ENCODE results near the gene BIN1. TPM values are rescaled to one million over a fixed set of nuclear protein-coding genes. Genes with fewer than 3 reads are reported as not detected.
A peak's percentile ranks its signal among the peaks of the same experiment; 100 is the strongest.
"Not testable (repeated sequence)": the region's sequence is repeated elsewhere in the genome, so short reads cannot be mapped to it uniquely, and the experiment has no call there.

Gene BIN1
- polyA plus RNA-seq, 4 donors: 6.7 to 54.3 (median 28.7) TPM

DNA sequence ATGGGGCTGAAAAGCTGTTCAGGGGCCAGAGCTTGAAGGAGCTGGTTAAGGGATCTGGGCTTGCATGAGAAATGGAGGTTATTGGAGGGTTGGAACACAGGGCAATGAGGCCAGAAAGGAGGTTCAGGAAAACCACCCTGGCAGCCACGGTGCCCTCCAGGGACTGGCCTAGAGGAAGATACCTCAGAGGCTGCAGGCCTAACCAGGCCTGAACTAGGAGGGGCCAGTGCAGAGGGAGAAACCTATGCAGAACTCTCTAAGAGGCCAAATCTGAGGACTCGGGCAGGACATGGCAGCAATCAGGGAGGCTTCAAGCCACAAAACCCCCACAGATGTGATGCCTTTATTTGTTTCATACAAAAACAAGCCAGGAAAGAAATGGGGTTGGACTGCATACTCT is 66.8 kb downstream of the BIN1 start:
- H3K27me3 ChIP-seq (ENCODE audit: control insufficient read depth in 3 of 3, insufficient read depth in 3 of 3, low read length in 3 of 3): no peaks in the 10 kb centered on the region
- H3K4me3 ChIP-seq (ENCODE audit: low read depth in 1 of 3, low read length in 3 of 3): no peak overlapping the region
- no peak for FAIRE-seq
- no peak for DNase-seq
- no peak overlapping the region for H3K27ac ChIP-seq (ENCODE audit: low read depth in 1 of 3, low read length in 2 of 3)
- H3K4me1 ChIP-seq (ENCODE audit: control insufficient read depth in 3 of 3, insufficient read depth in 2 of 3, low read depth in 1 of 3, low read length in 2 of 3): peaks cover 0 to 5% (median 0%) of the 10 kb centered on the region in 3 donors
- H3K36me3 ChIP-seq (ENCODE audit: control insufficient read depth in 3 of 3, insufficient read depth in 2 of 3, low read depth in 1 of 3, low read length in 3 of 3): no peaks in the 10 kb centered on the region
- WGBS, 3 donors: 83 to 92% (median 88%) methylated on average over 2 of the region's 2 CpGs
- no peaks in the 10 kb centered on the region for H3K9me3 ChIP-seq (ENCODE audit: control insufficient read depth in 2 of 2, insufficient read depth in 1 of 2, low read depth in 1 of 2, low read length in 1 of 2)

DNA sequence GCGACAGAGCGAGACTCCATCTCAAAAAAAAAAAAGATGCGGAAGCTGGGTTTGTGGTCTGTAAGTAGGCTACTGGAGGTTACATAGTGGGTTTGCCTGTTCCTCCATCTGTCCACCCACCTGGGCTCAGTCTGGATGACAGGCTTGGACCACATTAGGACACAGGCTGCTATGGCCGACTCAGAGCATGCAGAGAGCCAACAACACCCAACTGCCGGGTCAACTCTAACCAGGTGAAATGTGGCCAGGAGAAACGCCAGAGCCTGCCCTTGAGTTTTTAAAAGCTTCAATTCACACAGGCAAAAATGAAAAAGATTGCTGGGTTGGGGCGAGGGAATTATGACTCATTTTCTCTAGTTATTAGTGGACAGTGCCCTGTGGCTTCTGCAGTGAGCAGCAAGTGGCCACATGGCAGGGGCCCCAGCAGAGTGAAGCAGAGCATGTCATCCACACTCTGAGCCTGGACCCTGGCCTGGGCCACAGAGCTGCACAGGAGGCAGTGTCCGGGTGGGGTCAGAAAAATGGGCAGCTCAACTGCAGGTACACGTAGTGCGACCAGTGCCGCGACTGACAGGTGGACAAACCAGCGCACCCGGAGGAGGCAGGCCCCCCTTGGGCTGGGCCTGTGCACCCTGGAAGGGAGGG is 67.4 kb downstream of the BIN1 start:
- FAIRE-seq: no peak
- Histone ChIP-seq H3K4me1 (ENCODE audit: control insufficient read depth in 3 of 3, insufficient read depth in 2 of 3, low read depth in 1 of 3, low read length in 2 of 3) (peaks cover 0 to 9% (median 0%) of the 10 kb centered on the region in 3 donors), H3K4me3 (ENCODE audit: low read depth in 1 of 3, low read length in 3 of 3) (no peak overlapping the region), H3K27ac (ENCODE audit: low read depth in 1 of 3, low read length in 2 of 3) (no peak overlapping the region), H3K9me3 (ENCODE audit: control insufficient read depth in 2 of 2, insufficient read depth in 1 of 2, low read depth in 1 of 2, low read length in 1 of 2) (no peaks in the 10 kb centered on the region), H3K36me3 (ENCODE audit: control insufficient read depth in 3 of 3, insufficient read depth in 2 of 3, low read depth in 1 of 3, low read length in 3 of 3) (no peaks in the 10 kb centered on the region), H3K27me3 (ENCODE audit: control insufficient read depth in 3 of 3, insufficient read depth in 3 of 3, low read length in 3 of 3) (no peaks in the 10 kb centered on the region)
- WGBS, 3 donors: 85 to 94% (median 89%) methylated on average over 14 of the region's 14 CpGs
- DNase-seq: no peak

DNA sequence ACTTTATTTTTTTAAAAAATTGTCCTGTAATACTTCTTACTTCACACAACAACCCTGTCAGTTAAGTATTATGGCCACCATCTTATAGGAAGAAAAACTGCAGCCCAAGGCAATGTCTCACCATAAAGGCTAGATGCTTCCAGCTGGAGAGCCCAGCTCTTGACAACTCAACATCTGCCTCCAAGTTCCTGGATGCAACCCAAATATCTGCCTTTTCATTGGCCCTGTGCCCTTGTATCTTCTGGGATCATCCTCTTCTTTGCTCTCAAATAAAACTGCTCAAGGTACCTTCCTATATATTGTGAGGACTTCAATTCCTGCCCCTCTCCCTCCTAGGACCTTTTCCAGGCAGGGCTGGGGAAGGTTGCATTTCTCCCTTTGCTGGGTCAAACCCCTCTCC is 69.5 kb downstream of the BIN1 start:
- Histone ChIP-seq H3K4me1 (ENCODE audit: control insufficient read depth in 3 of 3, insufficient read depth in 2 of 3, low read depth in 1 of 3, low read length in 2 of 3) (peaks cover 0 to 13% (median 0%) of the 10 kb centered on the region in 3 donors), H3K4me3 (ENCODE audit: low read depth in 1 of 3, low read length in 3 of 3) (no peak overlapping the region), H3K27me3 (ENCODE audit: control insufficient read depth in 3 of 3, insufficient read depth in 3 of 3, low read length in 3 of 3) (no peaks in the 10 kb centered on the region), H3K27ac (ENCODE audit: low read depth in 1 of 3, low read length in 2 of 3) (no peak overlapping the region), H3K36me3 (ENCODE audit: control insufficient read depth in 3 of 3, insufficient read depth in 2 of 3, low read depth in 1 of 3, low read length in 3 of 3) (no peaks in the 10 kb centered on the region), H3K9me3 (ENCODE audit: control insufficient read depth in 2 of 2, insufficient read depth in 1 of 2, low read depth in 1 of 2, low read length in 1 of 2) (no peaks in the 10 kb centered on the region)
- no peak for DNase-seq
- FAIRE-seq: no peak

DNA sequence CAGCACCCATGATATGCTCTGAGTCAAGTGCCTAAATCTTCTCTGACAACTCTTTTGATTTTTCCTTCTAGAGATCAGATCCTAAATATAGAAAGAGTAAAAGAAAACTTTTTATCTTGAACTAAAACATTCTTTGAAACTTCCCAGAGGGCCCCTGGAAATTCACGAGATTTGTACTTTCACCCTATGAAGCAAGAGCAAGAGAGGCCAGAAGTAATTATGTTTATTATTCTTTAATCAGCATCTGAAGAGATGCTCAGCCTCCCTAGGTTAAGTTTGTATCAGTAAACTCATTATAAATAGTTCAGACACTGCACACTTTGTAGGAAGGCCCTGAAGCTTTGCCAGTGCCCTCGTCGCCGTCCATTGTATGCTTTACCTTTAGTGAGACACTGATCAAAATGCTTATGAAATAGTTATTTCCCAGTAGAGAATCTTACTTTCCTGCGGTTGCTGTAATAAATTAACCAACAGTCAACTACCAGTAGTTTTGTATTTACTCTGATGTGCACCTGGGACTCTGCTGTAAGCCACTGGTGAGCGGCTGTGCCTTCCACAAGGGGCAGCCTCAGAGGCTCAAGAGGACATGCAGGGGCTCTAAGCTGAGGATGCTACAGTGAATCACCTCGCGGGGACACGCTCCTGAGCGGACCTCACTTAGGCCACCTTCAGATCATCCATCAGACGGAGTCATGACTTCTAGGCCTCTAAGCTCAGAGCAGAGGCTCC is 71.9 kb downstream of the BIN1 start:
- no peak overlapping the region for H3K4me3 ChIP-seq (ENCODE audit: low read depth in 1 of 3, low read length in 3 of 3)
- FAIRE-seq (no peak), DNase-seq (peak; percentile 19 to 77)
- peak overlapping the region in 1 of 3 donors; percentile 48 for H3K27ac ChIP-seq (ENCODE audit: low read depth in 1 of 3, low read length in 2 of 3)
- no peaks in the 10 kb centered on the region for H3K36me3 ChIP-seq (ENCODE audit: control insufficient read depth in 3 of 3, insufficient read depth in 2 of 3, low read depth in 1 of 3, low read length in 3 of 3)
- no peaks in the 10 kb centered on the region for H3K9me3 ChIP-seq (ENCODE audit: control insufficient read depth in 2 of 2, insufficient read depth in 1 of 2, low read depth in 1 of 2, low read length in 1 of 2)
- H3K4me1 ChIP-seq (ENCODE audit: control insufficient read depth in 3 of 3, insufficient read depth in 2 of 3, low read depth in 1 of 3, low read length in 2 of 3): peaks cover 0 to 13% (median 0%) of the 10 kb centered on the region in 3 donors
- WGBS, 3 donors: 49 to 74% (median 66%) methylated on average over 11 of the region's 11 CpGs
- no peaks in the 10 kb centered on the region for H3K27me3 ChIP-seq (ENCODE audit: control insufficient read depth in 3 of 3, insufficient read depth in 3 of 3, low read length in 3 of 3)

DNA sequence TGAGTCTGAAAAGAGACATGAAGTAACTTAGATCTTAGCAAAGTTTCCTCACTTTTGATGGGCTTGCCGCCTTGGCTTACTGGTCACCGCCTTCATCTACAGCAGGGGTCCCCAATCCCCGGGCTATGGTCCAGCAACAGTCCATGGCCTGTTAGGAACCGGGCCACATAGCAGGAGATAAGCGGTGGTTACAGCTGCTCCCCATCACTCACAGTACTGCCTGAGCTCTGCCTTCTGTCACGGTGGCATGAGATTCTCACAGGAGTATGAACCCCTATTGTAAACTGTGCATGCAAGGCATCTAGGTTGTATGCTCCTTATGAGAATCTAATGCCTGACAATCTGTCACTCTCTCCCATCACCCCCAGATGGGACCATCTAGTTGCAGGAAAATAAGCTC is 72.9 kb downstream of the BIN1 start:
- H3K9me3 ChIP-seq (ENCODE audit: control insufficient read depth in 2 of 2, insufficient read depth in 1 of 2, low read depth in 1 of 2, low read length in 1 of 2): no peaks in the 10 kb centered on the region
- H3K4me1 ChIP-seq (ENCODE audit: control insufficient read depth in 3 of 3, insufficient read depth in 2 of 3, low read depth in 1 of 3, low read length in 2 of 3): peaks cover 0 to 13% (median 0%) of the 10 kb centered on the region in 3 donors
- WGBS, 3 donors: 84 to 90% (median 85%) methylated on average over 6 of the region's 6 CpGs
- no peaks in the 10 kb centered on the region for H3K27me3 ChIP-seq (ENCODE audit: control insufficient read depth in 3 of 3, insufficient read depth in 3 of 3, low read length in 3 of 3)
- no peak overlapping the region for H3K4me3 ChIP-seq (ENCODE audit: low read depth in 1 of 3, low read length in 3 of 3)
- no peak for DNase-seq
- no peak overlapping the region for H3K27ac ChIP-seq (ENCODE audit: low read depth in 1 of 3, low read length in 2 of 3)
- no peak for FAIRE-seq
- H3K36me3 ChIP-seq (ENCODE audit: control insufficient read depth in 3 of 3, insufficient read depth in 2 of 3, low read depth in 1 of 3, low read length in 3 of 3): no peaks in the 10 kb centered on the region

GRCh38 chr2:127032621-127033020 is 74.3 kb downstream of the BIN1 start:
- Histone ChIP-seq H3K27ac (ENCODE audit: low read depth in 1 of 3, low read length in 2 of 3) (no peak overlapping the region), H3K9me3 (ENCODE audit: control insufficient read depth in 2 of 2, insufficient read depth in 1 of 2, low read depth in 1 of 2, low read length in 1 of 2) (no peaks in the 10 kb centered on the region), H3K36me3 (ENCODE audit: control insufficient read depth in 3 of 3, insufficient read depth in 2 of 3, low read depth in 1 of 3, low read length in 3 of 3) (no peaks in the 10 kb centered on the region), H3K4me1 (ENCODE audit: control insufficient read depth in 3 of 3, insufficient read depth in 2 of 3, low read depth in 1 of 3, low read length in 2 of 3) (peaks cover 0 to 13% (median 0%) of the 10 kb centered on the region in 3 donors), H3K4me3 (ENCODE audit: low read depth in 1 of 3, low read length in 3 of 3) (no peak overlapping the region), H3K27me3 (ENCODE audit: control insufficient read depth in 3 of 3, insufficient read depth in 3 of 3, low read length in 3 of 3) (no peaks in the 10 kb centered on the region)
- FAIRE-seq (no peak), DNase-seq (no peak)
- 75 to 81% (median 80%) methylated on average over 3 of the region's 3 CpGs for WGBS, 3 donors

GRCh38 chr2:127029350-127030051 is 77.5 kb downstream of the BIN1 start:
- WGBS, 3 donors: 75 to 81% (median 79%) methylated on average over 5 of the region's 5 CpGs

GRCh38 chr2:127028745-127029144 is 78.2 kb downstream of the BIN1 start:
- H3K4me3 ChIP-seq (ENCODE audit: low read depth in 1 of 3, low read length in 3 of 3); FAIRE-seq; H3K27ac ChIP-seq (ENCODE audit: low read depth in 1 of 3, low read length in 2 of 3); DNase-seq; H3K4me1 ChIP-seq (ENCODE audit: control insufficient read depth in 3 of 3, insufficient read depth in 2 of 3, low read depth in 1 of 3, low read length in 2 of 3); H3K36me3 ChIP-seq (ENCODE audit: control insufficient read depth in 3 of 3, insufficient read depth in 2 of 3, low read depth in 1 of 3, low read length in 3 of 3); H3K9me3 ChIP-seq (ENCODE audit: control insufficient read depth in 2 of 2, insufficient read depth in 1 of 2, low read depth in 1 of 2, low read length in 1 of 2): not testable (repeated sequence)
- 35 to 65% (median 61%) methylated on average over 1 of the region's 1 CpG for WGBS, 3 donors
- H3K27me3 ChIP-seq (ENCODE audit: control insufficient read depth in 3 of 3, insufficient read depth in 3 of 3, low read length in 3 of 3): peaks cover 0 to 11% (median 0%) of the 10 kb centered on the region in 3 donors

More at GRCh38 chr2:127029350-127030051, 77.5 kb downstream of the BIN1 start:
- Histone ChIP-seq H3K36me3 (ENCODE audit: control insufficient read depth in 3 of 3, insufficient read depth in 2 of 3, low read depth in 1 of 3, low read length in 3 of 3) (no peaks in the 10 kb centered on the region), H3K4me3 (ENCODE audit: low read depth in 1 of 3, low read length in 3 of 3) (no peak overlapping the region), H3K4me1 (ENCODE audit: control insufficient read depth in 3 of 3, insufficient read depth in 2 of 3, low read depth in 1 of 3, low read length in 2 of 3) (peaks cover 0 to 7% (median 0%) of the 10 kb centered on the region in 3 donors), H3K27ac (ENCODE audit: low read depth in 1 of 3, low read length in 2 of 3) (no peak overlapping the region), H3K27me3 (ENCODE audit: control insufficient read depth in 3 of 3, insufficient read depth in 3 of 3, low read length in 3 of 3) (peaks cover 0 to 10% (median 0%) of the 10 kb centered on the region in 3 donors), H3K9me3 (ENCODE audit: control insufficient read depth in 2 of 2, insufficient read depth in 1 of 2, low read depth in 1 of 2, low read length in 1 of 2) (no peaks in the 10 kb centered on the region)
- DNase-seq: no peak
- FAIRE-seq: no peak
